Activated T-helper 17 cell treated with anti-CD3 and anti-CD28 coated beads, Interleukin-2, amount 50 U/mL, for 72 hours (primary cell): ENCODE data around the gene TRAPPC2L. TPM values are rescaled to one million over a fixed set of nuclear protein-coding genes. Genes with fewer than 3 reads are reported as not detected.

Experiments
- ATAC-seq: fragments of 150-1000 bp; cut with Tn5 transposase; replicated peaks from 2 replicates; pipeline ENCODE4 v1.10.0; 2021; ENCODE audit warnings: mild to moderate bottlenecking, moderate library complexity
- H3K27ac Mint-ChIP-seq: one replicate; pipeline ENCODE4 v1.8.0; 2022; ENCODE audit warnings: mixed read lengths
- H3K27me3 Mint-ChIP-seq: one replicate; pipeline ENCODE4 v1.8.0; 2022; ENCODE audit warnings: mixed read lengths
- H3K36me3 Mint-ChIP-seq: one replicate; pipeline ENCODE4 v1.8.0; 2022; ENCODE audit warnings: low read depth, mild to moderate bottlenecking, mixed read lengths
- H3K4me1 Mint-ChIP-seq: one replicate; pipeline ENCODE4 v1.8.0; 2022; ENCODE audit warnings: mixed read lengths
- H3K4me3 Mint-ChIP-seq: one replicate; pipeline ENCODE4 v1.8.0; 2022; ENCODE audit warnings: mild to moderate bottlenecking, mixed read lengths
- H3K9me3 Mint-ChIP-seq: one replicate; pipeline ENCODE4 v1.8.0; 2022; ENCODE audit warnings: mixed read lengths
- total RNA-seq, 2 donors: library from RNA; stranded (reverse); gene quantifications; one replicate each; pipeline ENCODE4 v1.2.3, GENCODE V29; 2022

The TRAPPC2L gene
- total RNA-seq: 10 to 100 TPM; 51.1 to 73.9 TPM

GRCh38 chr16:88856828-88857727 is at the start of gene TRAPPC2L, which contains the start of gene GALNS:
TSS of gene TRAPPC2L (plus strand) at chr16:88857127. CDS start at chr16:88857151, 24 bp downstream.
TSS of gene GALNS (minus strand) at chr16:88856947. CDS start at chr16:88856877, 70 bp downstream.
- Mint-ChIP-seq H3K36me3 (peaks cover 35% of the 10 kb centered on the region), H3K27me3 (no peaks in the 10 kb centered on the region), H3K27ac (peak within 1 kb of the TSS; percentile 96), H3K4me3 (peak within 1 kb of the TSS; percentile 95), H3K4me1 (peaks cover 14% of the 10 kb centered on the region), H3K9me3 (no peaks in the 10 kb centered on the region)
- peak; percentile 86 for ATAC-seq

GRCh38 chr16:88807142-88807625 is 49.7 kb upstream of the TRAPPC2L start:
- peaks cover 7% of the 10 kb centered on the region for H3K4me1 Mint-ChIP-seq
- H3K27me3 Mint-ChIP-seq: no peaks in the 10 kb centered on the region
- no peak overlapping the region for H3K27ac Mint-ChIP-seq
- no peak overlapping the region for H3K4me3 Mint-ChIP-seq
- no peak for ATAC-seq
- no peaks in the 10 kb centered on the region for H3K9me3 Mint-ChIP-seq
- peaks cover 83% of the 10 kb centered on the region for H3K36me3 Mint-ChIP-seq

- Mint-ChIP-seq H3K9me3 (no peaks in the 10 kb centered on the region), H3K27ac (no peak overlapping the region), H3K4me3 (peak overlapping the region; percentile 84), H3K27me3 (no peaks in the 10 kb centered on the region), H3K36me3 (peaks cover 80% of the 10 kb centered on the region), H3K4me1 (peaks cover 7% of the 10 kb centered on the region)
- ATAC-seq: no peak
These were observed 49.1 kb upstream of the TRAPPC2L start for GRCh38 chr16:88807626-88808453.

GRCh38 chr16:88809068-88809675 is 47.8 kb upstream of the TRAPPC2L start:
- H3K27ac Mint-ChIP-seq: peak overlapping the region; percentile 33
- ATAC-seq: no peak
- peak overlapping the region; percentile 84 for H3K4me3 Mint-ChIP-seq
- H3K4me1 Mint-ChIP-seq: peaks cover 7% of the 10 kb centered on the region
- H3K27me3 Mint-ChIP-seq: no peaks in the 10 kb centered on the region
- H3K9me3 Mint-ChIP-seq: no peaks in the 10 kb centered on the region
- H3K36me3 Mint-ChIP-seq: peaks cover 73% of the 10 kb centered on the region

- no peak for ATAC-seq
- H3K9me3 Mint-ChIP-seq: no peaks in the 10 kb centered on the region
- no peaks in the 10 kb centered on the region for H3K27me3 Mint-ChIP-seq
- peak overlapping the region; percentile 89 for H3K27ac Mint-ChIP-seq
- H3K4me1 Mint-ChIP-seq: peaks cover 7% of the 10 kb centered on the region
- H3K36me3 Mint-ChIP-seq: peaks cover 67% of the 10 kb centered on the region
- H3K4me3 Mint-ChIP-seq: peak overlapping the region; percentile 84
These were observed 47.2 kb upstream of the TRAPPC2L start for GRCh38 chr16:88809676-88810165.

- Mint-ChIP-seq H3K4me3 (peak overlapping the region; percentile 84), H3K36me3 (peaks cover 61% of the 10 kb centered on the region), H3K27me3 (no peaks in the 10 kb centered on the region), H3K9me3 (no peaks in the 10 kb centered on the region), H3K4me1 (peaks cover 7% of the 10 kb centered on the region), H3K27ac (peak overlapping the region; percentile 89)
- no peak for ATAC-seq
These were observed 46.6 kb upstream of the TRAPPC2L start for GRCh38 chr16:88810166-88810911.

GRCh38 chr16:88810912-88811768 is 45.8 kb upstream of the TRAPPC2L start:
- H3K4me3 Mint-ChIP-seq: peak overlapping the region; percentile 84
- peaks cover 7% of the 10 kb centered on the region for H3K4me1 Mint-ChIP-seq
- peaks cover 53% of the 10 kb centered on the region for H3K36me3 Mint-ChIP-seq
- H3K27ac Mint-ChIP-seq: peak overlapping the region; percentile 89
- H3K27me3 Mint-ChIP-seq: no peaks in the 10 kb centered on the region
- peak; percentile 55 for ATAC-seq
- H3K9me3 Mint-ChIP-seq: no peaks in the 10 kb centered on the region

- Mint-ChIP-seq H3K36me3 (peaks cover 45% of the 10 kb centered on the region), H3K27ac (peak within 1 kb of the TSS; percentile 89), H3K9me3 (no peaks in the 10 kb centered on the region), H3K27me3 (no peaks in the 10 kb centered on the region), H3K4me3 (peak within 1 kb of the TSS; percentile 84), H3K4me1 (peaks cover 7% of the 10 kb centered on the region)
- peak; percentile 82 for ATAC-seq
These were observed 45.0 kb upstream of the TRAPPC2L start, which contains the start of gene APRT for GRCh38 chr16:88811769-88812512. TSS of gene APRT (minus strand) at chr16:88811928. CDS start at chr16:88811899, 29 bp downstream.

- Mint-ChIP-seq H3K4me1 (peaks cover 7% of the 10 kb centered on the region), H3K4me3 (peak overlapping the region; percentile 84), H3K9me3 (no peaks in the 10 kb centered on the region), H3K27me3 (no peaks in the 10 kb centered on the region), H3K36me3 (peaks cover 37% of the 10 kb centered on the region), H3K27ac (peak overlapping the region; percentile 71)
- no peak for ATAC-seq
These were observed 44.2 kb upstream of the TRAPPC2L start for GRCh38 chr16:88812513-88813268.

- ATAC-seq: no peak
- H3K27me3 Mint-ChIP-seq: no peaks in the 10 kb centered on the region
- H3K4me1 Mint-ChIP-seq: peaks cover 7% of the 10 kb centered on the region
- peak overlapping the region; percentile 84 for H3K4me3 Mint-ChIP-seq
- H3K9me3 Mint-ChIP-seq: no peaks in the 10 kb centered on the region
- no peak overlapping the region for H3K27ac Mint-ChIP-seq
- peaks cover 29% of the 10 kb centered on the region for H3K36me3 Mint-ChIP-seq
These were observed 43.4 kb upstream of the TRAPPC2L start for GRCh38 chr16:88813269-88814143.

- peak overlapping the region; percentile 16 for H3K4me3 Mint-ChIP-seq
- no peaks in the 10 kb centered on the region for H3K9me3 Mint-ChIP-seq
- no peak overlapping the region for H3K27ac Mint-ChIP-seq
- no peaks in the 10 kb centered on the region for H3K27me3 Mint-ChIP-seq
- H3K36me3 Mint-ChIP-seq: peaks cover 23% of the 10 kb centered on the region
- H3K4me1 Mint-ChIP-seq: peaks cover 4% of the 10 kb centered on the region
- no peak for ATAC-seq
These were observed 42.8 kb upstream of the TRAPPC2L start for GRCh38 chr16:88814144-88814502.
